Activated CD8-positive, alpha-beta memory T cell treated with anti-CD3 and anti-CD28 coated beads for 1 hour (primary cell): ENCODE results near the gene PCDHGB2.
"Not testable (repeated sequence)": the region's sequence is repeated elsewhere in the genome, so short reads cannot be mapped to it uniquely, and the experiment has no call there.

ENCODE experiments used
- DNase-seq, 2 donors: peaks; one replicate each; pipeline ENCODE4 v3.0.0-alpha.2; 2020; ENCODE audit warnings: low read depth in 1 of 2; ENCODE audit errors: extremely low read depth in 1 of 2

Gene PCDHGB2

DNA sequence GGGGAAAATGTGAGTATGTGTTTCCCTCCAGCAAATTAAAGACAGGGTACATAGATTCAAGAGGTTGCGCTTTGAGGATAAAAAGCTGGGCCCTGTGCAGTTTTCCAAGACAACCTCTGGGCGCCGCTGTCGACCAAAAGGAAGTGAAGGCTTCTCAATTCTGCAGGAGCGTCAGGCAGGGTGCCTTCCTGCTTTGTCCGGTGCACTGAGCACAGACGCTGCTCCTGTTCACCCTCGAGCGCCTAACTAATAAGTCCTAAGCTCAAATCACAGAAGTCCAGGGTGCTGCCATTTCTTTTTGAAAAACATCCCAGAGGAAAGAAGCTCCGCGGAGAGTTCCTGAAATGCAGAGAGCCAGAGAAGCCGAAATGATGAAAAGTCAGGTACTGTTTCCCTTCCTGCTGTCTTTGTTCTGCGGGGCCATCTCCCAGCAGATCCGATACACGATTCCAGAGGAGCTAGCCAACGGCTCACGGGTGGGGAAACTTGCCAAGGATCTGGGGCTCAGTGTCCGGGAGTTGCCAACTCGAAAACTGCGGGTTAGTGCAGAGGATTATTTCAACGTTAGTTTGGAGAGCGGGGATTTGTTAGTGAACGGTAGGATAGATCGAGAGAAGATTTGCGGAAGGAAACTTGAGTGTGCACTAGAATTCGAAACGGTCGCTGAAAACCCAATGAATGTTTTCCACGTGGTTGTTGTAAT lies 9.7 kb upstream of the PCDHGB2 start, which contains the start of gene PCDHGB1:
PCDHGB1 (plus strand) TSS at position 183 of the 703 bp plus-strand sequence; CDS start at position 345, 162 bp downstream.
- no peak for DNase-seq

DNA sequence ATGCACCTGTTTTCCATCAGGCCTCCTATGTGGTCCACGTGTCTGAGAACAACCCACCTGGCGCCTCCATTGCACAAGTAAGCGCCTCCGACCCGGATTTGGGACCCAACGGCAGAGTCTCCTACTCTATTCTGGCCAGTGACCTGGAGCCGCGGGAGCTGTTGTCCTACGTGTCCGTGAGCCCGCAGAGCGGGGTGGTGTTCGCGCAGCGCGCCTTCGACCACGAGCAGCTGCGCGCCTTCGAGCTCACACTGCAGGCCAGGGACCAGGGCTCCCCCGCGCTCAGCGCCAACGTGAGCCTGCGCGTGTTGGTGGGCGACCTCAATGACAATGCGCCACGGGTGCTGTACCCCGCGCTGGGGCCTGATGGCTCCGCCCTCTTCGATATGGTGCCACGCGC lies 8.2 kb upstream of the PCDHGB2 start:
- no peak for DNase-seq

- DNase-seq: no peak
Observed at GRCh38 chr5:141354900-141355469, 4.8 kb upstream of the PCDHGB2 start, which contains the start of gene PCDHGA4. TSS of gene PCDHGA4 (plus strand) at chr5:141355021. CDS start at chr5:141355108, 87 bp downstream.

DNA sequence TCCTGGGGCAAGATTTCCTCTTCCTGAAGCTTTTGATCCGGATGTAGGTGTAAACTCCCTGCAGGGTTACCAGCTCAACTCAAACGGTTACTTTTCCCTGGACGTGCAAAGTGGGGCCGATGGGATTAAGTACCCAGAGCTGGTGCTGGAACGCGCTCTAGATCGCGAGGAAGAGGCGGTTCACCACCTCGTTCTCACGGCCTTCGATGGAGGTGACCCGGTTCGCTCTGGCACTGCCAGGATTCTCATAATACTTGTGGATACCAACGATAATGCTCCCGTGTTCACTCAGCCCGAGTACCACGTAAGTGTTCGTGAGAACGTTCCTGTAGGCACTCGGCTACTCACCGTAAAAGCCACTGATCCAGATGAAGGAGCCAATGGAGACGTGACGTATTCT lies 4.2 kb upstream of the PCDHGB2 start:
- DNase-seq: no peak

- no peak for DNase-seq
Observed at GRCh38 chr5:141356133-141356532, 3.7 kb upstream of the PCDHGB2 start.

- no peak for DNase-seq
Observed at GRCh38 chr5:141356950-141357349, 2.8 kb upstream of the PCDHGB2 start.

DNA sequence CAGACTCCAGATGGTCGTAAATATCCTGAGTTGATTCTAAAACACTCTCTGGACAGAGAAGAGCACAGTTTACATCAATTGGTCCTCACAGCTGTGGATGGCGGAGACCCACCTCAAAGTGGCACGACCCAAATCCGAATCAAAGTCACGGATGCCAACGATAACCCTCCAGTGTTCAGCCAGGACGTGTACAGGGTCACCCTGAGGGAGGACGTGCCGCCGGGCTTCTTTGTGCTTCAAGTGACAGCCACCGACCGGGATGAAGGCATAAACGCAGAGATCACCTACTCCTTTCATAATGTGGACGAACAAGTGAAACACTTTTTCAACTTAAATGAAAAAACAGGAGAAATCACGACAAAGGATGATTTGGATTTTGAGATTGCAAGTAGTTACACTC lies 891 bp downstream of the PCDHGB2 start:
- DNase-seq: no peak

DNA sequence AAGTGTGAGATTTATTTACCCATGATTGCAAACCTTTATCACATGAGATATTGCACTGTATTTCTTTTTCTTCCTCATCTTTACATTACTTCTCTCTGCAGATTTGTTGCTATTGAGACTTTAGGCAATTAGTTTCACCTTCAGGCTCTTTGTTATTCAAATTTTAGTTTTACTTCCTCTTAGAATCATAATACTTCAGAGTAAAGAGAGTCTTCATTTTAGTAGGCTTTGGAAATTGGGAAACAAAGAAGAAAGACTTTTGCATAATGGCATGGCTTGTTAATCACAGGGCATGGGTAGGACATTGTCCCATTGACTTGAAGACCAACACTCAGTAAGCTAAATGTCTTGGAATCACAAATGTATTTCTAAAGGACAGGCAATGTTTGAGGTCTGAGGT lies 2.9 kb downstream of the PCDHGB2 start:
- DNase-seq: no peak

GRCh38 chr5:141363952-141364660 lies 4.3 kb downstream of the PCDHGB2 start, which contains the start of gene PCDHGA5:
TSS of gene PCDHGA5 (plus strand) at chr5:141364162. CDS start at chr5:141364331, 169 bp downstream.
- DNase-seq: no peak

DNA sequence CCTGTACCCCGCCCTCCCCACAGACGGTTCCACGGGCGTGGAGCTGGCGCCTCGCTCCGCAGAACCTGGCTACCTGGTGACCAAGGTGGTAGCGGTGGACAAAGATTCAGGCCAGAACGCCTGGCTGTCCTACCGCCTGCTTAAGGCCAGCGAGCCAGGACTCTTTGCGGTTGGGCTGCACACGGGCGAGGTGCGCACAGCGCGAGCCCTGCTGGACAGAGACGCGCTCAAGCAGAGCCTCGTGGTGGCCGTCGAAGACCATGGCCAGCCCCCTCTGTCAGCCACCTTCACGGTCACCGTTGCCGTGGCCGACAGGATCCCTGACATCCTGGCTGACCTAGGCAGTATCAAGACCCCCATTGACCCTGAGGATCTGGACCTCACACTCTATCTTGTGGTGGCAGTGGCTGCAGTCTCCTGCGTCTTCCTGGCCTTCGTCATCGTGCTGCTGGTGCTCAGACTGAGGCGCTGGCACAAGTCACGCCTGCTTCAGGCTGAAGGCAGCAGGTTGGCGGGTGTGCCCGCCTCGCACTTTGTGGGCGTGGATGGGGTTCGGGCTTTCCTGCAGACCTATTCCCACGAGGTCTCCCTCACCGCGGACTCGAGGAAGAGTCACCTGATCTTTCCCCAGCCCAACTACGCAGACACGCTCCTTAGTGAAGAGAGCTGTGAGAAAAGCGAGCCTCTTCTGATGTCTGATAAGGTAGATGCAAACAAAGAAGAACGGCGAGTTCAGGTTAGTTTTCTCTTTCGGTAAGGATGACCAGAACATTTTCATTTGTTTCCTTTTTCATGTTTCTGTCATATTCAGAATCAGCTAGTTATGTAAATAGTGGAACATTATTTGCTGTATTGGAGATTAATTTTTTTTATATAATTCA lies 6.5 kb downstream of the PCDHGB2 start:
- DNase-seq: no peak

- DNase-seq: no peak
Observed at GRCh38 chr5:141369994-141370848, 10.4 kb downstream of the PCDHGB2 start, which contains the start of gene PCDHGB3. TSS of gene PCDHGB3 (plus strand) at chr5:141370242. CDS start at chr5:141370395, 153 bp downstream.

GRCh38 chr5:141371572-141372475 lies 12.0 kb downstream of the PCDHGB2 start:
- DNase-seq: no peak

GRCh38 chr5:141373673-141374317 lies 14.0 kb downstream of the PCDHGB2 start, which contains the start of gene PCDHGA6:
TSS of gene PCDHGA6 (plus strand) at chr5:141373891. CDS start at chr5:141374084, 193 bp downstream.
- DNase-seq: no peak

DNA sequence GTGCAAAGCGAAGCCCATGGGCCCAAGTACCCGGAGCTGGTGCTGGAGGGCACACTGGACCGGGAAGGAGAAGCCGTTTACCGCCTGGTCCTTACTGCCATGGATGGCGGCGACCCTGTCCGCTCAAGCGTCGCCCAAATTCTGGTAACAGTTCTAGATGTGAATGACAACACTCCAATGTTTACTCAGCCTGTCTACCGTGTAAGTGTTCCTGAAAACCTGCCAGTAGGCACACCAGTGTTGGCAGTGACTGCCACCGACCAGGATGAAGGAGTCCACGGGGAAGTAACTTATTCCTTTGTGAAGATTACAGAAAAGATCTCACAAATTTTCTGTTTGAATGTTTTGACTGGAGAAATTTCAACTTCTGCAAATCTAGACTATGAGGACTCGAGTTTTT lies 14.8 kb downstream of the PCDHGB2 start:
- DNase-seq: no peak

- DNase-seq: not testable (repeated sequence)
Observed at GRCh38 chr5:141375444-141376155, 15.8 kb downstream of the PCDHGB2 start.

DNA sequence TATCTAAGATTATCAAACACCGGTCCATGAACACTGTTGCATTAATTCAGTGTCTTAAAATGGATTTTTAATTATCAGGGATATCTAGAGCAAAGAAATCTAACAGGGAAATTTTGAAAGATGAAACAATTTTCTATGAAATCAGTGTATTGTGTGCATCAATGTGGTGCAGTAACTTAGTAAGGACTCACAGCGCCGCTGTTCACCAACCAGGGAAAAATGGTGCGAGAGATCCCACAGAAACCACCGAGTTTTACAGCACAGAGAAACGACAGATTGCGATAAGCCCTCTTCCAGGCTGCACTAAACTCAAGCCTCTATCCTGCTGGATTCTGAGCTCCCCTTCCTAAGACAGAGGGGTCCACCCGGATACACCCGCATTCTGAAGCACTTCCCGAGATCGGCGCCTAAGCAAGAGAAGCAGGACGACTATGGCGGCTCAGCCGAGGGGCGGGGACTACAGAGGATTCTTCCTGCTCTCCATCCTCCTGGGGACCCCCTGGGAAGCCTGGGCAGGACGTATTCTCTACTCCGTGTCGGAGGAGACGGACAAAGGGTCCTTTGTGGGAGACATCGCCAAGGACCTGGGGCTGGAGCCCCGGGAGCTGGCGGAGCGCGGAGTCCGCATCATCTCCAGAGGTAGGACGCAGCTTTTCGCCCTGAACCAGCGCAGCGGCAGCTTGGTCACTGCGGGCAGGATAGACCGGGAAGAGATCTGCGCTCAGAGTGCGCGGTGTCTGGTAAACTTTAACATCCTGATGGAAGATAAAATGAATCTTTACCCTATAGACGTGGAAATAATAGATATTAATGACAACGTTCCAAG lies 22.9 kb downstream of the PCDHGB2 start, which contains the start of gene PCDHGA7:
PCDHGA7 (plus strand) TSS at position 274 of the 826 bp plus-strand sequence; CDS start at position 432, 158 bp downstream.
- no peak for DNase-seq
